GM13977 (cell line): ENCODE data around the gene TMEM87B.

Experiments used
- DNase-seq: peaks from one replicate; pipeline ENCODE4 v3.0.0; 2012; ENCODE audit warnings: low spot score
- in situ Hi-C: fragments of 300-500 bp; cut with MboI; formaldehyde crosslinking; loops from one replicate; pipeline ENCODE4 v1.12.0; 2022; ENCODE audit warnings: low sequenced_read_pairs, low pct_unique_long_range_greater_than_20kb, mixed read lengths, inconsistent platforms; ENCODE audit not compliant: unreplicated experiment
- TF ChIP-seq, protein P1 (sequence below): IDR thresholded peaks from 2 replicates; pipeline ENCODE4 v1.5.1; 2012; ENCODE audit warnings: mild to moderate bottlenecking, control low read depth; ENCODE audit not compliant: insufficient read depth; ENCODE audit errors: extremely low read depth, missing control alignments

TMEM87B gene

GRCh38 chr2:112089375-112089774 lies 34.3 kb downstream of the TMEM87B start:
- in situ Hi-C loops: no loop called here
- TF ChIP-seq, protein P1, sequence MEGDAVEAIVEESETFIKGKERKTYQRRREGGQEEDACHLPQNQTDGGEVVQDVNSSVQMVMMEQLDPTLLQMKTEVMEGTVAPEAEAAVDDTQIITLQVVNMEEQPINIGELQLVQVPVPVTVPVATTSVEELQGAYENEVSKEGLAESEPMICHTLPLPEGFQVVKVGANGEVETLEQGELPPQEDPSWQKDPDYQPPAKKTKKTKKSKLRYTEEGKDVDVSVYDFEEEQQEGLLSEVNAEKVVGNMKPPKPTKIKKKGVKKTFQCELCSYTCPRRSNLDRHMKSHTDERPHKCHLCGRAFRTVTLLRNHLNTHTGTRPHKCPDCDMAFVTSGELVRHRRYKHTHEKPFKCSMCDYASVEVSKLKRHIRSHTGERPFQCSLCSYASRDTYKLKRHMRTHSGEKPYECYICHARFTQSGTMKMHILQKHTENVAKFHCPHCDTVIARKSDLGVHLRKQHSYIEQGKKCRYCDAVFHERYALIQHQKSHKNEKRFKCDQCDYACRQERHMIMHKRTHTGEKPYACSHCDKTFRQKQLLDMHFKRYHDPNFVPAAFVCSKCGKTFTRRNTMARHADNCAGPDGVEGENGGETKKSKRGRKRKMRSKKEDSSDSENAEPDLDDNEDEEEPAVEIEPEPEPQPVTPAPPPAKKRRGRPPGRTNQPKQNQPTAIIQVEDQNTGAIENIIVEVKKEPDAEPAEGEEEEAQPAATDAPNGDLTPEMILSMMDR: no peak
- no peak for DNase-seq

DNA sequence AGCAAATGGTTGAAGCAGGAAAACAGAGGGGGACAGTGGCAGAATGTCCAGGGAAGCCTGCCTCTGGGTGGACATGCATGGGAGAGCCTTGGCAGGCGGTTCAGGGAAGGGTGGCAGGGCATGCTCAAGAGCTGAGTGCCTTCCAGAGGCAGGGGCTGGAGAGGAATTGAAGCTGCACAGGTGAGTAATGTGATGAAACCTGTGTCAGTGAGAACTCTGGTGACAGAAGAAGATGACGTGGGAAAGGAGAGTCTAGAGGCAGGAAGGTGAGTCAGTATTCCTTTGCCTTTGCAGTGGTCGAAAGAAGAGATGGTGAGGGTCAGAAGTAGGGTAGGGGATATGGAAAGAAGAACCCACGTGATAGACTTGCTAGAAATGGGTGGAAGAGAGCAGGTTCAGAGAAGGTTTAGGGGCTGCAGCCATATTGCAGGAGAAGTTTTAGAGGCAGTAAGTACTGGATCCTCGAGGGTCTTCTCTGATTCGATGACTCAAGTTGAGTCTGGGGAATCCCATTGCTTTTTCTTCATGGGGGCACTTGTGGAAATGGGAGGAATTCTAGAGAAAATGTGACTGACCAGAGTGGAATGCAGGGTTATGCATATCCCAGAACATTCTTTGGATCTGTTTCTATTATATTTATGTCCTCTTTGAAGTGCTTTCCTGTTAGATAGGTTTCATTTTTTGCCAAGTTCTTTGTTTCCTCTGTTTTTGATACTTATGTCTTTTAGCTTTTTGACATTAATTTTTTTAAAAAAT lies 37.4 kb downstream of the TMEM87B start:
- TF ChIP-seq, protein P1: no peak
- no peak for DNase-seq
- in situ Hi-C loops: no loop called here

GRCh38 chr2:112093216-112093615 lies 38.1 kb downstream of the TMEM87B start:
- in situ Hi-C loops: no loop called here
- DNase-seq: no peak
- TF ChIP-seq, protein P1: no peak

GRCh38 chr2:112095681-112096080 lies 40.6 kb downstream of the TMEM87B start:
- TF ChIP-seq, protein P1: no peak
- no peak for DNase-seq
- in situ Hi-C loops: no loop called here

- TF ChIP-seq, protein P1: no peak
- in situ Hi-C loops: no loop called here
- no peak for DNase-seq
These were observed 41.0 kb downstream of the TMEM87B start for GRCh38 chr2:112096098-112096497.

GRCh38 chr2:112108178-112108832 lies 53.2 kb downstream of the TMEM87B start:
- DNase-seq: no peak
- in situ Hi-C loops: no loop called here
- TF ChIP-seq, protein P1: no peak
